ENCODE results near the gene KRT38.
"Not testable (repeated sequence)": the region's sequence is repeated elsewhere in the genome, so short reads cannot be mapped to it uniquely, and the experiment has no call there.

The KRT38 gene

DNA sequence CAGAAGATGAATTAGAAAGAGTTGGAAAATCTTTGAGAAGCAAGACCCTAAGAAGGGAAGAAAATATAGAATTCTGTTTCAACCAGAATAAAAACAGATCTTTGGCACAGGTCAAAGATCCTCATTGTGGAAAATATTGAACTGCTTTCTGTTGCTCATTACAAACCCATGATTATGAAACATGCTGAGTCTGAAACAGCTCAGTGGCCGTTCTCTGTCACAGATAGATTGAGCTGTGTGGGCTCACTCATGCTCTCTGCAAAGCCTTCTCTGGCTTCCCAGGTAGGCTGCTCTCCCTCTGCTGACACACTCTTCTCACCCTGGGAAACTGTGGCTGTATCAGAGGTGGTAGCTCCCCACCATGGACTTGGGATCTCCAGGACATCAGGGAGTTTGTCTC lies 3.4 kb upstream of the KRT38 start:
- no peaks in the 10 kb centered on the region for H3K36me3 Mint-ChIP-seq
- H3K9me3 Mint-ChIP-seq, result no peaks in the 10 kb centered on the region
- no peaks in the 10 kb centered on the region for H3K4me1 Mint-ChIP-seq
- H3K27me3 Mint-ChIP-seq, result peaks cover 70% of the 10 kb centered on the region
- no peak overlapping the region for H3K27ac Mint-ChIP-seq
- ATAC-seq, result no peak
- H3K4me3 Mint-ChIP-seq, result no peak overlapping the region

DNA sequence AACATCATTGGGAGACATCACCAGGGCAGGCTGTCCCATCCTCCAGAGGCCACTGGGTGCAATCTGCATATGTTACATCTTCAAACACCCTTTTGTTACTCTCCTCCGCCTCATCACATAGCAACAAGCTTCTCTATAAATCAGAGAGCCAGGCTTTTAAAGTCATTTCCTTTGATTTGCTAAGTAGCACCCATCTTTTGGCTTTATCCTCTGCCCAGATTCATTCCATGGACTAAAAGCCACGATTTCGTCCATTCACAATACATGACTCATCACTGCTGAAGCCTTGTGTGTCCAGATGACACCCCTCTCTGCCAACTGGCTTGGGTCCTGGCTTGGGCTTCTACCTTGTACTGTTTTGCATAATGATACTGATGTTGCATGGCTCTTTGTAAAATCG lies 2.0 kb upstream of the KRT38 start:
- H3K36me3 Mint-ChIP-seq, result no peaks in the 10 kb centered on the region
- no peak overlapping the region for H3K27ac Mint-ChIP-seq
- no peak for ATAC-seq
- peaks cover 59% of the 10 kb centered on the region for H3K27me3 Mint-ChIP-seq
- H3K9me3 Mint-ChIP-seq, result no peaks in the 10 kb centered on the region
- H3K4me1 Mint-ChIP-seq, result no peaks in the 10 kb centered on the region
- H3K4me3 Mint-ChIP-seq, result no peak overlapping the region

DNA sequence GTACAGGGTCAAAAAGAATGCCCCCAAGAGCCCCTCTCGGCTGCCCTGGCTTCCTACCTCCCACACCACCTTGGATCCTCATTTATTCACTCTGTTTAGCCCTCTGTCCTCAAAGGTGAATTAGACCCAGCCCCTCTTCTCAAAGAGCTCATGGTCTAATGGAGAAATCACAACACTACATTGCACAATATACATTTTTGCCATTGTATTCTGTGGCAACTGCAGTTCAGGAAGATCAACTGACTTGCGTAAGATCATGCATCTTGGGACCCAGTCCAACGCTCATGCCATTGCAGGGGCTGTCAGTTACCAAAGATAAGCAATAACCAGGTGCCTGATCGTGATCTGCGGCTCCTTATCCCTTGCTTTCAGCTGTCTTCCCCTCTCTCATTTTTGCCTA lies 1.4 kb downstream of the KRT38 start:
- H3K36me3 Mint-ChIP-seq, result no peaks in the 10 kb centered on the region
- no peak for ATAC-seq
- peaks cover 56% of the 10 kb centered on the region for H3K27me3 Mint-ChIP-seq
- H3K27ac Mint-ChIP-seq, result no peak overlapping the region
- no peaks in the 10 kb centered on the region for H3K4me1 Mint-ChIP-seq
- H3K9me3 Mint-ChIP-seq, result no peaks in the 10 kb centered on the region
- H3K4me3 Mint-ChIP-seq, result no peak overlapping the region

- H3K4me1 Mint-ChIP-seq, result no peaks in the 10 kb centered on the region
- H3K27me3 Mint-ChIP-seq, result peaks cover 48% of the 10 kb centered on the region
- ATAC-seq, result no peak
Observed at GRCh38 chr17:41437769-41438168, 3.0 kb downstream of the KRT38 start.

GRCh38 chr17:41437254-41437653 lies 3.5 kb downstream of the KRT38 start:
- Mint-ChIP-seq H3K4me1 (no peaks in the 10 kb centered on the region), H3K4me3 (no peak overlapping the region), H3K9me3 (no peaks in the 10 kb centered on the region), H3K27ac (no peak overlapping the region), H3K27me3 (peaks cover 43% of the 10 kb centered on the region), H3K36me3 (no peaks in the 10 kb centered on the region)
- no peak for ATAC-seq

More at GRCh38 chr17:41437769-41438168, 3.0 kb downstream of the KRT38 start:
- no peaks in the 10 kb centered on the region for H3K9me3 Mint-ChIP-seq
- no peaks in the 10 kb centered on the region for H3K36me3 Mint-ChIP-seq
- H3K27ac Mint-ChIP-seq, result no peak overlapping the region
- H3K4me3 Mint-ChIP-seq, result no peak overlapping the region

DNA sequence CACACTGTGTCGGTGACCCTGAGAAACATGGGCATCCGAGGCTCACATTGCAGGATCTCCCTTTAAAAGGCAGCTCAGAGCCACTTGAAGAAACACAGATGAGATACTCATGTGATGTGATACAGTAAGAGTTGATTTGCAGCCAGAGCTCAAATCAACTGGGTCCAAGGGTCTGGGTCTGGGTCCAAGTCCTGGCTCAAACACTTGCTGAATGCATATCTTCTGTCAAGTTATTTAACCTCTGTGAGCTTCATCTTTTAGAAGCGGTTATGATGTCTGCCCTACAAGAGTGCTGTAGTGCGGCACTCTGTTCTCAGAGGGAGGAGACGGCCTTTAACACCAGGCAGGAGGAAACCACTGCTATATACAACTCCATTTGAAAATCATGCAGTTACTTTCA lies 6.4 kb downstream of the KRT38 start:
- Mint-ChIP-seq H3K4me1 (no peaks in the 10 kb centered on the region), H3K9me3 (no peaks in the 10 kb centered on the region), H3K27me3 (peaks cover 39% of the 10 kb centered on the region), H3K27ac (no peak overlapping the region), H3K4me3 (no peak overlapping the region), H3K36me3 (no peaks in the 10 kb centered on the region)
- ATAC-seq, result no peak

DNA sequence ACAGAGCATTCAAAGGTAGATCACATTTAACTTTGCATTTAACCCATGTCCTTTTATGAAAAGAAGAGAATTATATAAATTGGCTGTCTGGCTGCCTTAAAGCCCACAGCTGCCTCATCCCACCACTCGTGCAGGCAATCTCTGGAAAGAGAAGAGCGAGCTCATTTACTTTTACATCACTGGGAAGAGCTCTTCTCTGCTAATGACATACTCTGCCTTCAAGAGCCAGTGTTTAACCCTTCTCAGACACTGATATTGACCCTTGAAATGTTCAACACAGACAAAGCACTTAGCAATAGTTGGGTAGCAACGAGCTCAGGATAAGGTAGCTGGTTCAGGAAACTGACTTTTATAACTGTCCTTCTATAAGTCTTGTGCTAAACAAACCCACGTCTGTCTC lies 6.8 kb downstream of the KRT38 start:
- Mint-ChIP-seq H3K36me3 (no peaks in the 10 kb centered on the region), H3K4me3 (no peak overlapping the region), H3K27ac (no peak overlapping the region), H3K4me1 (no peaks in the 10 kb centered on the region), H3K9me3 (no peaks in the 10 kb centered on the region), H3K27me3 (peaks cover 43% of the 10 kb centered on the region)
- ATAC-seq, result no peak

DNA sequence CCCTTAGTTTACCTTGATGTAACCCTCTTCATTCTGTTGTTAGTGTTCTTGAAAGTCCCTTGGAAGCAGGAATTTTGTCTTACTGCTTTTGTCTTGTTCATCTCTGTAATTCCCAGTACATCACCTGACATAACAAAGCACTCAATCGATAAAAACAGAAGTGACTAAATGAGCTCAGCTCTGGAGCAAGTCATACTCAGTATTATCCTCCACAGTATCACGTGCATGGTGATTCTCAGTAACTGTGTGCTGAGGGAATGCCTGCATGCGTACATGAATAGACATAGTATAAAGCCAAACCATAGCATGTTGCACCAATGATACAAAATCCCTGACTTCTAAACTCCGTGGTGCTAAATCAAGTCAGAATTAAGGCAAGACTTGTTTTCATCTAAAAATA lies 7.2 kb downstream of the KRT38 start:
- H3K27me3 Mint-ChIP-seq, result peaks cover 47% of the 10 kb centered on the region
- H3K36me3 Mint-ChIP-seq, result no peaks in the 10 kb centered on the region

GRCh38 chr17:41430376-41430775 lies 10.4 kb downstream of the KRT38 start:
- not testable (repeated sequence) for H3K4me1 Mint-ChIP-seq, ATAC-seq, H3K9me3 Mint-ChIP-seq, H3K4me3 Mint-ChIP-seq, H3K36me3 Mint-ChIP-seq, H3K27ac Mint-ChIP-seq
- H3K27me3 Mint-ChIP-seq, result peaks cover 53% of the 10 kb centered on the region

More for the DNA sequence above, 7.2 kb downstream of the KRT38 start:
- Mint-ChIP-seq H3K4me1 (no peaks in the 10 kb centered on the region), H3K4me3 (no peak overlapping the region), H3K27ac (no peak overlapping the region), H3K9me3 (no peaks in the 10 kb centered on the region)
- ATAC-seq, result no peak

DNA sequence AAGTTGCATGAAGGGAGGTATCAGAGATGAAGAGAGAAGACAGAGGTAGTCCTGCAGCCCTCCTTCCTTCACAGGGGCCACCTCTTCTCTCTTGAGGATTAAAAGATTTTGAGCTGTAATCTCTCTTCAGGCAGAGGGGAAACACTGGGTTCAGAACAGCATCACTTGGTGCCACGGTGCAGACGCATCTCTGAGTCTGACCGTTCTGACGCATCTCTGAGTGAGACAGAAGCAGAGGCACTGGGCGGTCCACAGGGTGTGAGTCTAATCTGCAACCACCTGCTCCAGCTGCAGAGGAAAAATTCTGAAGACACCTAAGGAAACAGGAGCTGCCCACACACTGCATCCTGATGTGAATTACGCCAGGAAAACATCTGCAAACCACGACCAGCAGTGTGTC lies 11.1 kb downstream of the KRT38 start:
- H3K27ac Mint-ChIP-seq, result no peak overlapping the region
- ATAC-seq, result no peak

DNA sequence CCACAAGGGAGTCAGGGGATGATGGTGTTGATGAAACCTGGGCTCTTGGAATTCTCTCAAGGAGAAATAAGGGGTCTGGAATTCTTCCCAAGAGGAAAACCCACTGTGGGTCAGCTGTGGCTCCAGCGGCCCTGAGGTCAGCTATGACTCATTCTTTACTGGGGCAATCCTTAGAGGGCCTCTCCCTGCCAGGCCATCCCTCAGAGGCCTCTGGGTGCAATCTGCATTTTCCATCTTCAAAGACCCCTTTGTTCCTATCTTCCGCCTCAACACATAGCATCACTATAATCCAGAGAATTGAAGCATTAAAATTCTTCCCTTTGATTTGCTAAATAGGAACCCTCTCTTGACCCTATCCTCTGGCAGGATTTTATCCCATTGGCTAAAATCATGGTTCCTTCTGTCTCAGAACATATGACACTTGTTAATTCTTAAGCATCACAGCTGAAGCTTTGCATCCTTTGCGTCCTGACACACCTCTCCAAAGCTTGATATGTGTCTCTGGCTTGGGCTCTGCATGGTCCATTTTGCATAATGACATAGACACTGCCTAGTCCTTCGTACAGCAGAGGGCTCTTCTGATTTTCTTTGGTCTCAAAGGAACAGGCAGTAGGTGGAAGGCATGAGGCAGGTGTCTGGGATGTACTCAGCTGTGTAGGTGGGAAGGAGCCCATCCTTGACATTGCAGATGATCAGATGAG lies 12.0 kb downstream of the KRT38 start:
- Mint-ChIP-seq H3K27me3 (peaks cover 46% of the 10 kb centered on the region), H3K9me3 (no peaks in the 10 kb centered on the region), H3K4me3 (no peak overlapping the region), H3K36me3 (no peaks in the 10 kb centered on the region), H3K4me1 (no peaks in the 10 kb centered on the region), H3K27ac (no peak overlapping the region)
- no peak for ATAC-seq

More for the DNA sequence above, 11.1 kb downstream of the KRT38 start:
- H3K27me3 Mint-ChIP-seq, result peaks cover 53% of the 10 kb centered on the region
- no peak overlapping the region for H3K4me3 Mint-ChIP-seq
- H3K9me3 Mint-ChIP-seq, result no peaks in the 10 kb centered on the region
- H3K4me1 Mint-ChIP-seq, result no peaks in the 10 kb centered on the region
- H3K36me3 Mint-ChIP-seq, result no peaks in the 10 kb centered on the region

- no peaks in the 10 kb centered on the region for H3K4me1 Mint-ChIP-seq
- H3K27me3 Mint-ChIP-seq, result peaks cover 20% of the 10 kb centered on the region
- no peak for ATAC-seq
- H3K9me3 Mint-ChIP-seq, result no peaks in the 10 kb centered on the region
- H3K36me3 Mint-ChIP-seq, result no peaks in the 10 kb centered on the region
- no peak within 1 kb of the TSS for H3K27ac Mint-ChIP-seq
- no peak within 1 kb of the TSS for H3K4me3 Mint-ChIP-seq
Observed at GRCh38 chr17:41424111-41424635, 16.6 kb downstream of the KRT38 start, which contains the start of gene KRT37. Gene KRT37, minus strand, starts transcription at chr17:41424585. Its CDS starts 62 bp downstream, at chr17:41424523.

GRCh38 chr17:41422586-41422985 lies 18.2 kb downstream of the KRT38 start:
- H3K27ac Mint-ChIP-seq, H3K36me3 Mint-ChIP-seq, H3K4me1 Mint-ChIP-seq, H3K9me3 Mint-ChIP-seq, H3K4me3 Mint-ChIP-seq, H3K27me3 Mint-ChIP-seq, ATAC-seq: not testable (repeated sequence)

DNA sequence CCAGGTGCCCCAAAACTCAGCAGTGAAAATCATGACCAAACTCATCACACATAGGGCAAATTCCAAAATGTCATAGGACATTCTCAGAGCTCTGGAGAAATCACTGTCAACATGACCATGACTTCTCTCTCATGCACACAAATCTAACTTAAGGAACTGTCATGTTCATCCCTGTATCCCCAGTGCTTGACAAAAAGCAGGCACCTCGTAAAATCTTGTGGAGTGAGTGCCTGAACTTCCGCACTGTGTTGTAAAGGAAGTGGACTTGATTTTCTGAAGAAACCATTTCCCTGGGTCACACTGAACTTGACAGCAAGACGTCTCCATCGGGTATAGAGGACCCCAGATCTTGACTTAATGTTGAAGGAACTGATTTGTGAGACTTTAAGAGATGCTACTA lies 19.2 kb downstream of the KRT38 start:
- Mint-ChIP-seq H3K4me1 (peaks cover 10% of the 10 kb centered on the region), H3K27me3 (no peaks in the 10 kb centered on the region), H3K4me3 (no peak overlapping the region), H3K36me3 (no peaks in the 10 kb centered on the region), H3K9me3 (no peaks in the 10 kb centered on the region), H3K27ac (no peak overlapping the region)
- no peak for ATAC-seq

- Mint-ChIP-seq H3K4me1 (peaks cover 10% of the 10 kb centered on the region), H3K36me3 (no peaks in the 10 kb centered on the region), H3K27ac (no peak overlapping the region), H3K9me3 (no peaks in the 10 kb centered on the region), H3K27me3 (no peaks in the 10 kb centered on the region), H3K4me3 (no peak overlapping the region)
- no peak for ATAC-seq
Observed at GRCh38 chr17:41421116-41421515, 19.7 kb downstream of the KRT38 start.

GRCh38 chr17:41420134-41420533 lies 20.6 kb downstream of the KRT38 start:
- no peaks in the 10 kb centered on the region for H3K9me3 Mint-ChIP-seq
- H3K27ac Mint-ChIP-seq, result no peak overlapping the region
- H3K27me3 Mint-ChIP-seq, result no peaks in the 10 kb centered on the region
- peaks cover 10% of the 10 kb centered on the region for H3K4me1 Mint-ChIP-seq
- no peaks in the 10 kb centered on the region for H3K36me3 Mint-ChIP-seq
- no peak overlapping the region for H3K4me3 Mint-ChIP-seq
- no peak for ATAC-seq

Data from stimulated activated memory B cell treated with anti-CD40 and anti-IgM and Interleukin-4, amounts not matched to agents 10 μg/mL and 1 μg/mL and 100 μg/mL, for 72 hours (primary cell).